HUES64 (cell line): ENCODE data around the gene U2AF1.
"Not testable (repeated sequence)": the region's sequence is repeated elsewhere in the genome, so short reads cannot be mapped to it uniquely, and the experiment has no call there.

Experiments used
- H3K27ac ChIP-seq: 2 replicates; pipeline ENCODE4 v1.7.0; 2013; ENCODE audit warnings: low read depth, low read length, inconsistent platforms
- H3K27me3 ChIP-seq: 2 replicates; pipeline ENCODE4 v1.6.1; 2013; ENCODE audit warnings: mild to moderate bottlenecking, low read length; ENCODE audit not compliant: insufficient read depth
- H3K36me3 ChIP-seq: 2 replicates; pipeline ENCODE4 v1.6.1; 2013; ENCODE audit warnings: mild to moderate bottlenecking, low read length; ENCODE audit not compliant: insufficient read depth
- H3K4me1 ChIP-seq: 2 replicates; pipeline ENCODE4 v1.6.1; 2013; ENCODE audit warnings: mild to moderate bottlenecking, low read length, moderate library complexity; ENCODE audit not compliant: insufficient read depth
- H3K4me3 ChIP-seq: 2 replicates; pipeline ENCODE4 v1.5.1; 2013; ENCODE audit warnings: mild to moderate bottlenecking, low read length, moderate library complexity
- H3K9ac ChIP-seq: 2 replicates; pipeline ENCODE4 v1.6.1; 2013; ENCODE audit warnings: mild to moderate bottlenecking, low read depth, low read length
- H3K9me3 ChIP-seq: 2 replicates; pipeline ENCODE4 v1.6.1; 2013; ENCODE audit warnings: low read depth, low read length; ENCODE audit not compliant: insufficient read depth
- WGBS: fragments of 150-250, 120-280 bp; methylation state at CpG from one replicate; pipeline ENCODE4 v1.1.7; 2013; ENCODE audit warnings: missing lambda C conversion rate; 5-methylcytosine and 5-hydroxymethylcytosine counted together

U2AF1 gene

GRCh38 chr21:43075170-43076022 lies 32.0 kb downstream of the U2AF1 start, which contains the start of gene CBS:
Gene CBS, minus strand, starts transcription at chr21:43075835. Its CDS starts 3,642 bp downstream, at chr21:43072193.
- peak within 1 kb of the TSS; percentile 37 for H3K4me3 ChIP-seq
- H3K27ac ChIP-seq, H3K27me3 ChIP-seq, H3K36me3 ChIP-seq, H3K9ac ChIP-seq, H3K9me3 ChIP-seq, H3K4me1 ChIP-seq: not testable (repeated sequence)
- no CpG with 5 or more reads among the region's 84 CpGs for whole genome bisulfite sequencing

GRCh38 chr21:43074401-43075169 lies 32.8 kb downstream of the U2AF1 start:
- H3K36me3 ChIP-seq, H3K9me3 ChIP-seq, H3K27me3 ChIP-seq, H3K27ac ChIP-seq, H3K4me1 ChIP-seq, H3K4me3 ChIP-seq, H3K9ac ChIP-seq: not testable (repeated sequence)
- WGBS = no CpG with 5 or more reads among the region's 74 CpGs

- H3K9me3 ChIP-seq, H3K4me3 ChIP-seq, H3K4me1 ChIP-seq, H3K9ac ChIP-seq, H3K27me3 ChIP-seq, H3K27ac ChIP-seq, H3K36me3 ChIP-seq: not testable (repeated sequence)
- WGBS = no CpG with 5 or more reads among the region's 11 CpGs
These were observed 34.6 kb downstream of the U2AF1 start for GRCh38 chr21:43072742-43073141.

GRCh38 chr21:43069682-43070081 lies 37.7 kb downstream of the U2AF1 start:
- no CpG with 5 or more reads among the region's 10 CpGs for WGBS
- not testable (repeated sequence) for H3K9me3 ChIP-seq, H3K27ac ChIP-seq, H3K36me3 ChIP-seq, H3K4me1 ChIP-seq, H3K9ac ChIP-seq, H3K27me3 ChIP-seq, H3K4me3 ChIP-seq

GRCh38 chr21:43068065-43068464 lies 39.3 kb downstream of the U2AF1 start:
- H3K36me3 ChIP-seq = not testable (repeated sequence)

GRCh38 chr21:43066690-43067089 lies 40.7 kb downstream of the U2AF1 start:
- not testable (repeated sequence) for H3K4me1 ChIP-seq, H3K4me3 ChIP-seq, H3K9me3 ChIP-seq, H3K36me3 ChIP-seq, H3K9ac ChIP-seq, H3K27ac ChIP-seq, H3K27me3 ChIP-seq
- WGBS = 92% methylated on average over 4 of the region's 12 CpGs

More at GRCh38 chr21:43068065-43068464, 39.3 kb downstream of the U2AF1 start:
- not testable (repeated sequence) for H3K4me1 ChIP-seq, H3K9ac ChIP-seq, H3K4me3 ChIP-seq, H3K27ac ChIP-seq, H3K27me3 ChIP-seq, H3K9me3 ChIP-seq
- 87% methylated on average over 4 of the region's 12 CpGs for WGBS

- WGBS = 84% methylated on average over 6 of the region's 30 CpGs
These were observed 41.4 kb downstream of the U2AF1 start for GRCh38 chr21:43065991-43066390.

GRCh38 chr21:43064265-43064917 lies 43.0 kb downstream of the U2AF1 start:
- H3K4me3 ChIP-seq, H3K9ac ChIP-seq, H3K27ac ChIP-seq, H3K4me1 ChIP-seq, H3K36me3 ChIP-seq, H3K27me3 ChIP-seq, H3K9me3 ChIP-seq: not testable (repeated sequence)
- WGBS = no CpG with 5 or more reads among the region's 22 CpGs

More at GRCh38 chr21:43065991-43066390, 41.4 kb downstream of the U2AF1 start:
- H3K9ac ChIP-seq, H3K9me3 ChIP-seq, H3K27ac ChIP-seq, H3K27me3 ChIP-seq, H3K4me1 ChIP-seq, H3K4me3 ChIP-seq, H3K36me3 ChIP-seq: not testable (repeated sequence)

- H3K36me3 ChIP-seq, H3K9me3 ChIP-seq, H3K27me3 ChIP-seq, H3K27ac ChIP-seq, H3K9ac ChIP-seq, H3K4me3 ChIP-seq, H3K4me1 ChIP-seq: not testable (repeated sequence)
- WGBS = no CpG with 5 or more reads among the region's 28 CpGs
These were observed 44.3 kb downstream of the U2AF1 start for GRCh38 chr21:43062955-43063664.

- not testable (repeated sequence) for H3K9ac ChIP-seq, H3K9me3 ChIP-seq, H3K27ac ChIP-seq, H3K27me3 ChIP-seq, H3K4me1 ChIP-seq, H3K4me3 ChIP-seq, H3K36me3 ChIP-seq
- no CpG with 5 or more reads among the region's 13 CpGs for WGBS
These were observed 54.3 kb downstream of the U2AF1 start for GRCh38 chr21:43053112-43053511.
